Prostate gland (tissue), 2 donors: ENCODE data around the gene ARSG.

ENCODE experiments used
- CTCF ChIP-seq, 4 experiments: fragments of 200-600 bp in 2 of 4; fragments of 450-650 bp in 2 of 4; sonication (generic) in 2 of 4; IDR thresholded peaks; 1 replicate in 3 of 4; 2 replicates in 1 of 4; pipeline ENCODE4 v1.5.1; 2016 to 2019; ENCODE audit warnings: antibody characterized with exemption in 4 of 4, mild to moderate bottlenecking in 2 of 4, moderate library complexity in 2 of 4
- POLR2A ChIP-seq: fragments of 450-650 bp; IDR thresholded peaks from one replicate; pipeline ENCODE4 v1.6.1; 2016; ENCODE audit warnings: antibody characterized with exemption, mild to moderate bottlenecking
- POLR2AphosphoS5 ChIP-seq: sonication (generic); formaldehyde crosslinking; IDR thresholded peaks from one replicate; pipeline ENCODE4 v1.6.1; 2017; ENCODE audit warnings: antibody characterized with exemption

DNA sequence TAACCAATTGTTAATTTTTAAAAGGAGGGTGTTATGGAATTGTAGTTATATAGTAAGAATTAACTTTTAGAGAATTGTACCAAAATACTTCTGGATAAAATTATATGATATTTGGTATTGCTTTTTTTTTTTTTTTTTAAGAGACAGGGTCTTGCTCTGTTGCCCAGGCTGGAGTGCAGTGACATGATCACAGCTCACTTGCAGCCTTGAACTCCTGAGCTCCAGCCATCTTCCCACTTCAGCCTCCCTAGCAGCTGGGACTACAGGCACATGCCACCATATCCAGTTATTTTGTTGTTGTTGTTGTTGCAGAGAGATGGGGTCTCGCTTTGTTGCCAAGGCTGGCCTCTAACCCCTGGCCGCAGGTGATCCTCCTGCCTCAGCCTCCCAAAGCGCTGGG, 8.5 kb downstream of the ARSG start:
- TF ChIP-seq CTCF (IDR thresholded peaks at IDR 0.05) (no peak), POLR2AphosphoS5 (no peak), POLR2A (no peak)
